Stimulated activated CD4-positive, alpha-beta T cell treated with anti-CD3 and anti-CD28 coated beads, Interleukin-1b, Interleukin-23, amount 100 ng/mL, for 4 hours (primary cell): Measurements from ENCODE around the gene KCNE3.
"Not testable (repeated sequence)": the region's sequence is repeated elsewhere in the genome, so short reads cannot be mapped to it uniquely, and the experiment has no call there.

Experiments used
- DNase-seq, 2 donors: peaks; one replicate each; pipeline ENCODE4 v3.0.0-alpha.2; 2020; ENCODE audit warnings: low read depth in 2 of 2

KCNE3 gene

GRCh38 chr11:74443071-74443864 is 24.1 kb downstream of the KCNE3 start:
- no peak for DNase-seq

- no peak for DNase-seq
Observed at GRCh38 chr11:74442636-74443035, 24.7 kb downstream of the KCNE3 start.

- DNase-seq: no peak
Observed at GRCh38 chr11:74438681-74439080, 28.7 kb downstream of the KCNE3 start.

GRCh38 chr11:74437441-74438042 is 29.8 kb downstream of the KCNE3 start:
- DNase-seq: no peak

- no peak for DNase-seq
Observed at GRCh38 chr11:74434528-74434927, 32.8 kb downstream of the KCNE3 start.

GRCh38 chr11:74429205-74429604 is 38.1 kb downstream of the KCNE3 start:
- DNase-seq: no peak

GRCh38 chr11:74427384-74427886 is 39.9 kb downstream of the KCNE3 start:
- DNase-seq: no peak

- DNase-seq: no peak
Observed at GRCh38 chr11:74425100-74425499, 42.2 kb downstream of the KCNE3 start.

- DNase-seq: no peak
Observed at GRCh38 chr11:74418509-74418895, 48.8 kb downstream of the KCNE3 start.

GRCh38 chr11:74417860-74418508 is 49.4 kb downstream of the KCNE3 start:
- DNase-seq: no peak

GRCh38 chr11:74417379-74417804 is 50.0 kb downstream of the KCNE3 start:
- no peak for DNase-seq

GRCh38 chr11:74416974-74417373 is 50.4 kb downstream of the KCNE3 start:
- DNase-seq: not testable (repeated sequence)

- no peak for DNase-seq
Observed at GRCh38 chr11:74412733-74413359, 54.5 kb downstream of the KCNE3 start.

GRCh38 chr11:74412321-74412720 is 55.0 kb downstream of the KCNE3 start:
- DNase-seq: no peak

- no peak for DNase-seq
Observed at GRCh38 chr11:74409633-74410032, 57.7 kb downstream of the KCNE3 start.
